GM21423 (cell line): ENCODE data around the gene FKBP15.
"Not testable (repeated sequence)": the region's sequence is repeated elsewhere in the genome, so short reads cannot be mapped to it uniquely, and the experiment has no call there.

Experiments used
- ATAC-seq: cut with Tn5 transposase; IDR thresholded peaks from one replicate; pipeline ENCODE4 v1.9.1; 2021; ENCODE audit warnings: mild to moderate bottlenecking, moderate library complexity; ENCODE audit not compliant: unreplicated experiment

Gene FKBP15

DNA sequence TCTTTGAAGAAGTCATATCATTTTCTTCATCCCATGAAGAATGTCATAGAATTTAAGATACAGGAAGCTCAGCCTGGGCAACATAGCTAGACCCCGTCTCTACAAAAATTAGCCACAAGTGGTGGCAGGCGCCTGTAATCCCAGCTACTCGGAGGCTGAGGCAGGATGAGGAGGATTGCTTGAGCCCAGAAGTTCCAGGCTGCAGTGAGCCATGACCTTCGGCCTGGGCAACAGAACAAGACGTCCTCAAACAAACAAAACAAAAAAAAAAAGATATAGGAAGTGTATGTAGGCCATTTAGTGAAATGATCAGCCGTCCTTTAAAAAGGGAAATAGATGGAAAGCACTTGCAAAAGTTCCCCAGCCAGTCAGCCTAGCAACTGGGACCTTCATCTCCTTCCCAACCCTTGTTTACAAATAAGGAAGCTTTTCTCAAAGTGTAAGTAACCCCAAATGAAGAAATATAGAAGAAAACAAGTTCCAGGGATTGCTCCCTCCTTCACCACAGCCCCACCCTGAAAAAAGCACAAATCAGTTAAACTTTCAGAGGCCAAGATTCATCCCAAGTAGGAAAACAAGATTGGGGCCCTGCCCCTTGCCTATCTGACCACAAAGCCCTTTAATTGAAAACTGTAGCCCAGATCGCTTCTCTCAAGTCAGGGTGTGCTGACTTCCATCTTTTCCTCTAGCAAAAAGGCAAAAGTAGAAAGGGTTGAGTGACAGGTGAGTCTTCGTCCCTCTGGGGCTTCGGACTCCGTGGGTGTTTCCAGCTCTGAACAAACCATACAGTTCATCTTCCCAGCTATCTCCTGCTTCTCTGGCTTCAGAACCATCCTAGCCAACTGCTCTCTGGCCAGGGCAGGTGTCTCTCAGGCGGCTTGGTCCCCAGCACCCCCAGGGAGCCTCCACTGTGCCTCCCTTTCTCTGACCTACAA, 69.1 kb downstream of the FKBP15 start:
- ATAC-seq = no peak

DNA sequence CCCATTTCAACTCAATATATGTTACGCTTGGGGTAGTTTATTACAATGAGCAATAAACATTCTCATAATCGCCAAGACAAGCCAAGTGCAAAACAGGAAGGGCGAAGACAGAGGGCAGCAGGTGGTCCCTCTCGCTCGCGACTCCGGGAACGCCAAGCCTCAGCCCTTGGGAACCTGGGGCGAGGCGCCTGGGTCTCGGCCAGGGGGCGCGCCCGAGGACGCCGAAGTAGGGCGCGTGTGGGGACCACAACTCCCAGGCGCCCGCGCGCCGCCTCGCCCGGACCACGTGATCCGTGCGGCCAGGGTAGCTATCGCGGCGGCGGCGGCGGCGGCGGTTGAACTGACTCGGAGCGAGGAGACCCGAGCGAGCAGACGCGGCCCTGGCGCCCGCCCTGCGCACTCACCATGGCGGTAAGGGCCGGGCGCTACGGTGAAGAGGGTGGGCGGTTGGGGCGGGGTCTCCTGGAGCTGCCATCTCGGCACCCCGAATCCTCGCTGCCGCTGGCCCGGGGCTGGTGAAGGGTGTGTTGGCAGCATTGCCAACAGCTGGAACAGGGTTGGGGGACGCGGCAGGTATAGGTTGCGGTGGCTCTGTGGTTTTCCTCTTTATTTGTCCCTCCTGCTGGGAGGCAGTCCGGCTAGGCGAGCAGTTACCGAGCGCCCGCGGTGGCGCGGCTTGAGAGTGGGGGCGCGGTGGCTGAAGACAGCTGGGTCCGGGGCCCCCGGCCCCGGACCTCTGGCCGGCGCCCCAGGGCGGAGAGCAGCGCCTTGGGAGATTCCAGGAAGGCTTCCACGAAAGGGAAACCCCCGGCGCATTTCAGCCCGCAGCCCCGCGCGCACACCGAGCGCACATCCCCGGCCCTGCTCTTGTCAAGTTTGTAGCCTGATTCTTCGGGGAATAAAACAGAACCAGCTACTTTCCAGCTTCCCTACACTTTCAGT, 70.1 kb downstream of the FKBP15 start, which contains the start of gene SLC31A2:
Gene SLC31A2, plus strand, starts transcription at position 338 of the 942 bp plus-strand sequence. Its CDS starts 68 bp downstream, at position 406.
- peak; percentile 93 for ATAC-seq

DNA sequence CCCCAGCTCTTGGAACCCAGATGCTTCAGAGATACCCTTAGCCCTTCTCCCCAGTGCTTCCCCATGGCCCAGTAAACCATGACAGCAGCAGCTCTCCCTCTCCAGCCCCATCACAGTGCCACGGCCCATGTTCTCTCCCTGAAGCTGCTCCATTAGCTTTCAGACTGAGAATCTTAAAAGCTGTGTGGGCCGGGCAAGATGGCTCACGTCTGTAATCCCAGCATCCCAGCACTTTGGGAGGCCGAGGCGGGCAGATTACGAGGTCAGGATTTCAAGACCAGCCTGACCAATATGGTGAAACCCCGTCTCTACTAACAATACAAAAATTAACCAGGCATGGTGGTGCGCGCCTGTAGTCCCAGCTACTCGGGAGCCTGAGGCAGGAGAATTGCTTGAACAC, 71.5 kb downstream of the FKBP15 start:
- ATAC-seq = not testable (repeated sequence)

DNA sequence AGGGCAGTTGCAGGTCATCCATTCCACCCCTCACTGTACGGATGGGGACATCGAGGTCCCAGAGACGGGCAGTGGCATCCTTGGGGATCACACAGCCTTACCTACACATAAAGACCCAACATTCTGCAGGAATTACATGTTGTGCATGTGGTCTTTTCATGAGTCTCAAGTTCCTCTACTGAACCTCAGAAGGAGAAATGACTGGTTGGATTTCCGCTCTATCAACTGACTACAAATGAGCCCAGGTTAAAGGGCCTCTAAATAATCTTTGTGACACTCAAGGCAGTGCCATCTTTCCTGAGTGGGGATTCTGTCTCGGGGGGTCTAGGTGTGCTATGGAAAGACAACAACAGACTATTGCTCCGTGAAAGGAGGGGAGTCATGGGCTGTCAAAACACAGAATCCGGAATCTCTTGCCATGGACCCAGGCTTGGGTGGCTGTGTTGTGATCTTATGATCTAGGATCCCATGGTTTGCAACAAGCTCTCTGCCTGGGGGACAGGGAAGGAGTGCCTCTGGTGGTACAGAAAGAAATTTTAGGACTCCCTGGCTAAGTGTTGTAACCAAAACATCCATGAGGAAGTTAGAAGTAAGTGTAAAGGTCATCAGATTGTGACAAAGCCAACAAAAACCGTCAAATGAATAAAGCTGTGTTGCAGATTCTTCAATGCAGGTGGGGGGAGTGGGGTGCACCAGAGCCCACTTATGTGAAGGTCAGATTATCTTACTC, 72.1 kb downstream of the FKBP15 start:
- no peak for ATAC-seq

DNA sequence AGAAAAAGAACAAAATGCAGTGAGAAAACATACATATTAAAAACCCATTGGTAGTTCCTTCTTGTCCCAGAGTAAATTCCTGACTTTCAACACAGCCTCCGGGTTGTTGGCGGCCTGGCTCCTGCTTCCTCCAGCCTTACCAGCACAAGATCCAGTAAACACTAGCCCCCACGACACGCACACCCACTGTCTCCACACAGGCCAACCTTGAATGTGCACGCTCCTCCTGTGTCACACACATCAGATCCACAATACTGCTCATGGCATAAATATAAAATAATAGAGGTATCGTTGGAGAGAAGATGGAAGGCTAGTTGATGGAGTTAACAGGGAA, 72.7 kb downstream of the FKBP15 start:
- ATAC-seq = no peak

DNA sequence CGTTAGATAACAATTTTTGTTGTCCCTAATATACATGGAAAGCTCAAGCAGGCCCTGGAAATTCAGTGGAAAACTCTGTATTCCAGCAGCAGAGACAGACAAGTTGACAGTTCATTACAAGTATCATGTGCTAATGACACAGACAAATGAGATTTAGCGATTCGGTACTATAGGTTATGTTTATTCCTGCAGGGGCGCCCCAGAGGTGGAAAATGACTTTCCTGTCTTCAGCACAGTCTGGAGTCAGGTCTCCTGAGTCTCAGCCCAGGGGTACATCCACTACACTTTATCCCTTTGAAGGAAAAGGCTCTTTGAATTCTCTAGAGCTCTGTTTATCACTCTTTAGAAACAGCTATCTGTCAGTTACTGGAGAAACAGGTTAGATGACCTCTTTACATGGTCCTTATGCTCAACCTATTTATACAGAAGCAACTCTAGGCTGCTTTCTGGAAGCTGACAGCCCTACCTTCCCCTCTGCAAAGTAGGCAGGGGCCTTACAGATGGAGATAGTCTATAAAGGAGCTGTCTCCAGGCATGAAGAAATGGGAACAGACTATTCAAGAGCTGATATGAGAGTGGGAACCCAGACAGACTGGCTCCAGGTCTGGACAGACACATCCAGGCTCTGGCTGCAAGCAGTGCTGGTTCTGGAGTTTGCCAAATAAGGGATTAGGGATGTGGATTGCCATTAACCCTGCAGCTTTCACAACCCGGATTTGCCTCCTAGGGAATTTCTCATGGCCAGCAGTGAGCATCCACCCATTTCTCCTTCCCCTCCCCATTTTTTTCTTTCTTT, 77.4 kb downstream of the FKBP15 start:
- ATAC-seq = no peak

DNA sequence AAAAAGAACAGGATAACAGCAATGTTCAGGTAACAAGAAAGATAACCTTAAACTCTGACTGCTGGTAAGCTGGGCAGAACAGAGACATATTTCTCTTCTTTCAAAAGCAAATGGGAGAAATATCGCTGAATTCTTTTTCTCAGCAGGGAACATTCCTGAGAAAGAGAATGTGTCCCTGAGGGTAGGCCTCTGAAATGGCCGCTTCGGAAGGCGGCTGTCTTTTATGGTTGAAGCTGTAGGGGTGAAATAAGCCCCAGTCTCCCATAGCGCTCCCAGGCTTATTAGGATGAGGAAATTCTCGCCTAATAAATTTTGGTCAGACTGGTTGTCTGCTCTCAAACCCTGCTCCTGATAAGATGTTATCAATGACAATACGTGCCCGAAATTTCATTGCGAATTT, 80.2 kb downstream of the FKBP15 start:
- ATAC-seq = not testable (repeated sequence)

DNA sequence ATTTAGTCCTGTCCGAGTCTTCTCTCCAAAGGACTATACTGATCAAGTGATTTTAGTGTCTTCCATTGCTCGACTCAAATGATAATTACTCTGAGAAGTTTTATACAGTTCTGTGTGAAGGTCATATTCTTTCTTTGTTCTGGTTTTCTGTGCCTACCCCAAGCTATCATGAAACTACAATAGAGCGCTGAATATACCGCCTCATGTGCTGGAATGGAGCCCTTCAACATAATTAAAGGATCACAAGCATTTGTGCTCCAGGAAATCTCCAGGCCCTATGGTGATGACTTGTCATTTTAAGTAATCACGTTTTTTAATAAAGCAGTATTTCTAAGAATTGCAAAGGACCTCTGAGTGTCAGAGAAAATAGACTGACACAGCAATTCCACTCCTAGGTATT, 81.1 kb downstream of the FKBP15 start:
- no peak for ATAC-seq

DNA sequence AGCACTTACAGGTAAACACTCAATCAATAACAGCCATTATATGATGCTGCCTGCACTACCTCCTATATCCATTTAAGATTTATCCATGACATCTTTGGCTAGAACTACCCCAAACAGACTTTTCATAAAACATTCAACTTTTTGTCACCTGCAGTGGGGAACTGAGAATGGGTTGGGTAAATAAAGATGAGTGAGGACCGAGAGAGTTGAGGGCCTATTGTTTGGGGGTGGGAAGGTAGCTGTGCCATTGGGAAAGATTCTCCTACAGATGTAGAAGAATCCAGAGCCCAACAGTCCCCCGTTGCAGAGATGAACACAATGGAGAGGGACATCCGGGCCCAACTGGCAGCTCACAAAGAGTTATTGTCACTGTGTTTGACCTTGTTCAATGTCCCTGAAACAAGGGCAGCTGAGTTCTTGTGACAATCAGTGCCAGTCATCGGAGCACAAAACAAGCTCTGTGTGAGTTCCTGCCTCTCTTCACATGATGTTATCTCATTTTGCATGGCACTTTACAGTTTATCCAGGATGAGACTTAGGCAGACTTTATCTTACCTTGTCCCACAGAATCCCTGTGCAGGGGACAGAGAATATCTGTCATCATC, 81.8 kb downstream of the FKBP15 start:
- no peak for ATAC-seq

DNA sequence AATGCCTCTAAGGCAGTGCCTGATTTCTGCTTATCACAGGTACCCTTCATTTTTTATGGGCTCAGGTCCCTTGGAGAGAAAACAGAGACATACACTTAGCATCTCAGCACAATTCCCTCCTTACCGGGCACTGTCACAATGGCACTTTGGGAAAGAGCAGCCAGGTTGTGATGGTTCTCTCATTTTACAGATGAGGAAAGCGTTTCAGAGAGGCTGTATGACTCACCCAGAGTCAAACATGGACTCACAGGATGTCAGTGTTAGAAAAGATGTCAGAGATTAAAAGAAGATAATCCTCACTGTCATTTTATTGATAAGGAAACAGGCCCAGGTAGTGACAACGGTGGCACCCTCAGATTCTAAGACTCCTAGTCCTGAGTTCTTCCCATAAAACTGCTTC, 82.3 kb downstream of the FKBP15 start:
- ATAC-seq = no peak

DNA sequence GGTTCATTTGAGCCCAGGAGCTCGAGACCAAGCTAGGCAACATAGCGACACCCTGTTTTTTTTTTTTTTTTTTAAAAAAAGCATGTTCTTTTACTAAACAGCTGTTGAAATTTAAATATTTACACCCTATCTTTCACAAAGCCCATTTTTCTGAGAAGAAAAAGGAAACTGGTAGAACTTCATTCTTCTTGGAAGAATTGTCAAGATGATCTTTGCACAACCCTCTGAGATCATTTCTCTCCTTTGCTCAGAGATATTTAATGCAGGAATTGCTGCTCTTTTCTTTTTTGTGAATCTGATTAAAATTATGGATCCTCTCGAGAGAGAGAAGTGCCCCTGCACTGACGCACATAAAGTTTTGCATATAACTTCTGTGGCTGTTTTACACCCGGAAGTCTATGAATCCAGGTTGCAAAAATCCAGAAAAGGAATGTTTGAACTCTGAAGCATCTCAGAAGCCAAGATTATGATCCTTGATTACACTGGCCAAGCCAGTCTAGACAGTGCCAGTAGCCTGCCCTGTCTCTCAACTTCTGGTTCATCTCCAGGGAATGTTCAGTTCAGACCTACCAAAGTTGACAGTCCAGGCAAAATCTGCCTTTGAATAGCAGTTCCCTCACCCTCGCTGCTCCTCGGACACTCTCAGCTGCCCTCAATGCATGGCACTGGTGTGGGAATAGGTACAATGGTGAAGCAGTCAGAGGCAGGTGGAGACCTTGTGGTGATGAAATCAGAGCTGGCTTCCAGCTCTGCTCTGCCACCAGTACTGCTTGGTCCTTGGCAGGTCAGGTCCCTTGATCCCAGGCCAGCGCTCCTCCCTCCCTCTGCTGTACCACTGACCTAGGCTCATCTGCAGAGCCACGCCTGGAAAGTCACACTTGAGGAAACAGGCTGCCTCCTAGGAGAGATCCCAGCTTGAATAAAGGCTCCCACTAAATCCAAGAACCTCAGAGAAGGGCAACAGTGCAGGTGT, 83.6 kb downstream of the FKBP15 start:
- ATAC-seq = no peak

DNA sequence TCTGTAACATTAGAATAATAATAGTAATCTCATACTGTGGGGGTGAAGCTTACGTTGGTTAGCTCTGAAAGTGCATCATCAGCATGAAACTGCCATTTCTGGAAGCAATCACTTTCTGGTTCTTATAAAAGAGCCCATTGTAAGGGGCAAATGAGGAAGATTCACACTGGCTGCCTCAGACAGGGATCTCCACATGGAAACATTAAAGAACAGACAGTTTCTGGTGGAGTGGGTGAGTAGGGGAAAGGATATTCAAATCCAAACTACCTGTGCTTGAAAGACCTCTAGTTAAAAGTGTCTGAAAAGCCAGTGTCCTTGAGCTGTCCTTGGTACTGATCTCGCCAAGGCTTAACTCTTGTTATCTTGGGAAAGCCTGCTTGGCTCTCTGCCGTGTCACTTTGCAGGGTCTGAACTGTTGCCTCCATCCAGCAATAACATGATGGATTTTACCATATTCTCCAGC, 89.4 kb downstream of the FKBP15 start:
- ATAC-seq = no peak

DNA sequence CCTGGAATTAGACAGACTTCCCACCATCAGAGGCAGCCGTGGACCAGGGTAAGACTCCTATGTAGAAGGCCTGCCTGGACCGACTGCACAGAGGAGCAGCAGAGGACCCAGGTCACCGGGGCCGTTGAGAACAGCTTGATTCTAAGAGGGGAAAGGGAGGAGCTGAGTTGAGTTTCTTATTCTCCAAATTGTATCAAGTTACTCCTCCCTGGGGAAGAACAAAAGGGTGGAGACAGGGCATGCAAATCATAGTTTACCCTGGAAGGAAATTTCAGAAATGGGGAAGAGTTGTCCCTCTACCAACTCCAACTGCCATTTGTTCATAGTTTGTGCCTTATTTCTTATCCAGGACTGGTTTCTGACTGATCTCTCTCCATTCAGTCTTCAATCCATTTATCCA, 91.2 kb downstream of the FKBP15 start:
- no peak for ATAC-seq

DNA sequence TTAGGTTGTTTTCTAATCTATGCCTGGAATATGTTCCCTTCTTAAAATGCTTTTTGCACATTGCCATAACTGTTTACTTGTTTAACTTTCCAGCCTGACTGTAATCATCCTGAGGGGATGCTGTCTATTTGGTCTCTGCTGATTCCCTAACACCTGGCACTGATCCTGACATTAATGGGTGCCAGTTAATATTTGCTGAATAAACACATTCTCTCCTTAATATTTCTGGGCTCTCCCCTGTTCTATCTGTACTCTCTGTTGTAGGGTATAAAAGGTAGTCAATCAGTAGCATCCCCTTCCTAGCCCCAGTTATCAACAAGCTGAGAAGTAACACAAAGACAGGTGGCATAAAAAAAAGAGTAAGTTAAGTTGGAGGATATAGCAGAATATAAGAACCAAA, 91.6 kb downstream of the FKBP15 start:
- no peak for ATAC-seq

DNA sequence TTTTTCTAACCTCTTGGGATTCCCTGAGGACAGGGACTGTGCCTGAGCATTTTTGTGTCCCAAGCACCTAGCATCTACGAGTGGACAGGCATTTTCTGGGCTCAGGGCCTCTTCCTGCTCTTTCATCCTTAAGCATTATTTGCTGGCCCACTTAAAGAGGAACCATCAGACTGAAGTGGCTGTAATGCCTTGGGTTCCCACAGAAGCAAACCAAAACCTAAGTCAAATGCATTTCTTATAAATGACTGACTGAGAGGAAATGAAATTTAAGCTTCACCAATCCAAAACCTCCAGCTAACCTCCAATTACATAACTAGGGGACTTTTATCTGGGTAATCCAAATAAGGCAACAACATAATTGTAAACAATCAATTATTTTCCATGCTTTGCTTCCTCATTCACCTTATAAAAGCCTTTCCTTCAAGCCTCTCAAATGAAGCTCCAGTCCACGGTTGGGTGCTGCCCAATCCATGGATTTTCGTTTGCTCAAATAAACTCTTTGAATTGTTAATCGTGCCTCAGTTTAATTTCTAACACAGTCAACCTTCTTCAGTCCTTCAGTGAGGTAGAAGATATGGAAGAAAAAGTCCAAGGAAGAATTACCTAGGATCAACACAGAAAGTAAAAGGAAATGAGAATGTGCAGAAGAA, 95.6 kb downstream of the FKBP15 start:
- ATAC-seq = no peak

DNA sequence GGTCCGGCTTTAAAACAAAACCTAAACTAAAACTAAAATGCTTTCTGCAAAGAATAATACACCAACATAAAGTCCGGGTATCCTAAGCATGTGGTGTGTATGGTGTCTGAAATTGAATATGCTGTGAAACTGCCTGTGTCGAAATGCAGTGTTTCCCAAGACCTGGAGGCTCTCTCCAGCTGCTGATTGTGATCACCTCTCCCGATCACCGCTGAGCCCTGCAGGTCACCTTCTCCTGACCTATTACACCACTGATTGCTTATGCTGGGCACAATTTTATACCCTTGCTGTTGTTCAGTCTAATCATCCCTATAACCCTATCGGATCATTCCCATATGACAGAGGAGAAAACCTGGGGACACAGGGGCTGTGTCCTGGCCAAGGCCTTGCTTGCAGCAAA, 102.2 kb downstream of the FKBP15 start:
- ATAC-seq = not testable (repeated sequence)
